Esophagus muscularis mucosa (tissue), 4 donors: ENCODE measurements around the gene SARS1. TPM values are rescaled to one million over a fixed set of nuclear protein-coding genes. Genes with fewer than 3 reads are reported as not detected.

Experiments used
- DNase-seq: peaks from one replicate; pipeline ENCODE4 v3.0.0-alpha.2; 2017; ENCODE audit errors: extremely low spot score
- H3K27ac ChIP-seq, 4 donors: fragments of 200-600 bp; sonication (generic); replicated peaks in 1 of 4; 1 replicate in 3 of 4; 2 replicates in 1 of 4; pipeline ENCODE4 v1.5.1; 2016 to 2019; ENCODE audit warnings: mild to moderate bottlenecking in 1 of 4
- H3K27me3 ChIP-seq, 4 donors: fragments of 200-600 bp; sonication (generic); one replicate each; pipeline versions ENCODE4 v1.5.1 to v1.6.0; 2016 to 2019
- H3K36me3 ChIP-seq, 4 donors: fragments of 200-600 bp; sonication (generic); one replicate each; pipeline ENCODE4 v1.5.1; 2016 to 2019
- H3K4me1 ChIP-seq, 4 donors: fragments of 200-600 bp; sonication (generic); one replicate each; pipeline ENCODE4 v1.5.1; 2016 to 2019
- H3K4me3 ChIP-seq, 4 donors: fragments of 200-600 bp; sonication (generic); 1 replicate in 2 of 4; 2 replicates in 2 of 4; pipeline ENCODE4 v1.5.1; 2016 to 2019; ENCODE audit warnings: mild to moderate bottlenecking in 4 of 4, moderate library complexity in 1 of 4
- H3K9me3 ChIP-seq, 4 donors: fragments of 200-600 bp; sonication (generic); 1 replicate in 3 of 4; 2 replicates in 1 of 4; pipeline ENCODE4 v1.5.1; 2016 to 2019
- EP300 ChIP-seq: sonication (generic); formaldehyde crosslinking; IDR thresholded peaks from one replicate; pipeline ENCODE4 v1.6.1; 2017; ENCODE audit warnings: antibody characterized with exemption
- POLR2A ChIP-seq: fragments of 450-650 bp; IDR thresholded peaks from one replicate; pipeline ENCODE4 v1.6.1; 2017; ENCODE audit warnings: antibody characterized with exemption, moderate library complexity, mild to moderate bottlenecking, low read depth
- POLR2AphosphoS5 ChIP-seq, 2 donors: sonication (generic); formaldehyde crosslinking; IDR thresholded peaks; one replicate each; pipeline ENCODE4 v1.6.1; 2017; ENCODE audit warnings: antibody characterized with exemption in 2 of 2
- WGBS: methylation state at CpG from one replicate; pipeline ENCODE4 v1.1.5; 2018; 5-methylcytosine and 5-hydroxymethylcytosine counted together
- intact Hi-C: fragments of 100-400 bp; cut with DNase I; formaldehyde crosslinking; loops from one replicate; pipeline ENCODE4 v1.15.1; 2023
- total RNA-seq, 4 donors: library from RNA; depleted of rRNA; stranded (reverse); fragments of >200 nt; gene quantifications; one replicate each; pipeline versions ENCODE4 v1.1.0 to v1.2.1, GENCODE V29; 2016
- TF ChIP-seq, protein P1 (sequence below), 3 experiments: fragments of 200-600 bp in 2 of 3; fragments of 450-650 bp in 1 of 3; sonication (generic) in 2 of 3; IDR thresholded peaks; one replicate each; pipeline ENCODE4 v1.5.1; 2017 to 2019; ENCODE audit warnings: antibody characterized with exemption in 3 of 3, mild to moderate bottlenecking in 2 of 3, moderate library complexity in 1 of 3

The SARS1 gene
- total RNA-seq, 4 donors from 2014 or later, result 125 to 180 (median 144) TPM

DNA sequence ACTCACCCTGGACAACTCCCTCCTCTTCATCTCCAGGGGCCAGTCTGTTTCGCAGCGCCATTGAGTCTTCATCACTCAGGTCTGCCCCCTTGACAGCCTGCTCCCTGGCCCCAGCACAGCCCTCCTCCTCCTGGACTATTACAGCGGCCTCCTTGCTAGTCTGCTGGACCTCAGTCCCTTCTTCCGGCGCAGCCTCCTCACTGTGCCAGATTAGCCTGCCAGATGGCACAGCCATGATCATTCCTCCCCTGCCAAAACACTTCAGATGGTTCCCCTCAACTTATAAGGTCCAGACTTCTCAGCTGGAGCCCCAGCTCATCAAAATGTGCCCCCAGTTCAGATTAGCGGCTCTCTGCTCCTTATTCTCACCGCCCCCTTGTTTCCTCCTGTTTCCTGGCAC is 28.7 kb downstream of the SARS1 start:
- intact Hi-C loops, result no loop called here
- Histone ChIP-seq H3K4me3 (no peak overlapping the region), H3K9me3 (no peaks in the 10 kb centered on the region), H3K27ac (peak overlapping the region in 1 of 4 donors; percentile 62), H3K27me3 (no peaks in the 10 kb centered on the region), H3K4me1 (peaks cover 26 to 41% (median 32%) of the 10 kb centered on the region in 4 donors), H3K36me3 (peaks cover 10 to 22% (median 21%) of the 10 kb centered on the region in 4 donors)
- TF ChIP-seq EP300 (no peak), POLR2A (no peak), POLR2AphosphoS5 (IDR thresholded peaks at IDR 0.05) (no peak)
- TF ChIP-seq, protein P1, sequence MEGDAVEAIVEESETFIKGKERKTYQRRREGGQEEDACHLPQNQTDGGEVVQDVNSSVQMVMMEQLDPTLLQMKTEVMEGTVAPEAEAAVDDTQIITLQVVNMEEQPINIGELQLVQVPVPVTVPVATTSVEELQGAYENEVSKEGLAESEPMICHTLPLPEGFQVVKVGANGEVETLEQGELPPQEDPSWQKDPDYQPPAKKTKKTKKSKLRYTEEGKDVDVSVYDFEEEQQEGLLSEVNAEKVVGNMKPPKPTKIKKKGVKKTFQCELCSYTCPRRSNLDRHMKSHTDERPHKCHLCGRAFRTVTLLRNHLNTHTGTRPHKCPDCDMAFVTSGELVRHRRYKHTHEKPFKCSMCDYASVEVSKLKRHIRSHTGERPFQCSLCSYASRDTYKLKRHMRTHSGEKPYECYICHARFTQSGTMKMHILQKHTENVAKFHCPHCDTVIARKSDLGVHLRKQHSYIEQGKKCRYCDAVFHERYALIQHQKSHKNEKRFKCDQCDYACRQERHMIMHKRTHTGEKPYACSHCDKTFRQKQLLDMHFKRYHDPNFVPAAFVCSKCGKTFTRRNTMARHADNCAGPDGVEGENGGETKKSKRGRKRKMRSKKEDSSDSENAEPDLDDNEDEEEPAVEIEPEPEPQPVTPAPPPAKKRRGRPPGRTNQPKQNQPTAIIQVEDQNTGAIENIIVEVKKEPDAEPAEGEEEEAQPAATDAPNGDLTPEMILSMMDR (IDR thresholded peaks at IDR 0.05), result no peak
- peak; percentile 88 for DNase-seq
- 51% methylated on average over 7 of the region's 7 CpGs for WGBS

GRCh38 chr1:109243221-109243620 is 29.5 kb downstream of the SARS1 start:
- DNase-seq, result no peak
- 83% methylated on average over 4 of the region's 5 CpGs for WGBS
- H3K9me3 ChIP-seq, result no peaks in the 10 kb centered on the region
- H3K27me3 ChIP-seq, result no peaks in the 10 kb centered on the region
- H3K36me3 ChIP-seq, result peaks cover 2 to 14% (median 12%) of the 10 kb centered on the region in 4 donors
- TF ChIP-seq POLR2AphosphoS5 (IDR thresholded peaks at IDR 0.05) (no peak), EP300 (no peak), POLR2A (no peak)
- TF ChIP-seq, protein P1 (IDR thresholded peaks at IDR 0.05), result no peak
- H3K4me1 ChIP-seq, result peaks cover 26 to 41% (median 32%) of the 10 kb centered on the region in 4 donors
- H3K4me3 ChIP-seq, result no peak overlapping the region
- intact Hi-C loops, result no loop called here
- H3K27ac ChIP-seq, result no peak overlapping the region

DNA sequence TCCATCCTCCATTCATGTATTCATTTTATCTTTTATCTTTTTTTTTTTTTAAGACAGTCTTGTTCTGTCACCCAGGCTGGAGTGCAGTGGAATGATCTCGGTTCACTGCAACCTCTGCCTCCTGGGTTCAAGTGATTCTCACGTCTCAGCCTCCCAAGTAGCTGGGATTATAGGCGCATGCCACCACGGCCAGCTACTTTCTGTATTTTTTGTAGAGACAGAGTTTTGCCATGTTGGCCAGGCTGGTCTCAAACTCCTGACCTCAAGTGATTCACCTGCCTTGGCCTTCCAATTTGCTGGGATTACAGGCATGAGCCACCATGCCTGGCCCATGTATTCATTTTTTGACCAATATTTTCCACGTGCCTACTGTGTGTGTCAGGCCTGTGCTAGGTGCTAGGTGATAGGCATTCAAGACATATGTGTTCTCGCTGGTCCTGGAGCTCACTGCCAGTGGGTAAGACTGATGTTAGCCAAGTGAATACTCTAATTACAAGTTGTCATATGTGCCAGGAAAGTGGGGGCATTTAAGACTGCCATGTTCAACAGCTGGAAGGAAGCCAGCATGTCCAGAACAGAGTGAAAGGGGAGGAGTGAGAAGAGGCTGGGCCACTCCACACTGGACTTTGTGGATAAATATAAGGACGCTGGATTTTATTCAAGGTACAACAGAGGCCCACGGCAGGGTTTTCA is 30.3 kb downstream of the SARS1 start:
- no peaks in the 10 kb centered on the region for H3K9me3 ChIP-seq
- 86% methylated on average over 8 of the region's 8 CpGs for WGBS
- no peak overlapping the region for H3K27ac ChIP-seq
- H3K27me3 ChIP-seq, result no peaks in the 10 kb centered on the region
- no peak for TF ChIP-seq POLR2AphosphoS5 (IDR thresholded peaks at IDR 0.05)
- TF ChIP-seq, protein P1 (IDR thresholded peaks at IDR 0.05), result no peak
- TF ChIP-seq POLR2A, result no peak
- no peak for TF ChIP-seq EP300
- peaks cover 28 to 45% (median 38%) of the 10 kb centered on the region in 4 donors for H3K4me1 ChIP-seq
- no peak overlapping the region for H3K4me3 ChIP-seq
- DNase-seq, result no peak
- intact Hi-C loops, result no loop called here
- peaks cover 0 to 6% (median 4%) of the 10 kb centered on the region in 4 donors for H3K36me3 ChIP-seq

DNA sequence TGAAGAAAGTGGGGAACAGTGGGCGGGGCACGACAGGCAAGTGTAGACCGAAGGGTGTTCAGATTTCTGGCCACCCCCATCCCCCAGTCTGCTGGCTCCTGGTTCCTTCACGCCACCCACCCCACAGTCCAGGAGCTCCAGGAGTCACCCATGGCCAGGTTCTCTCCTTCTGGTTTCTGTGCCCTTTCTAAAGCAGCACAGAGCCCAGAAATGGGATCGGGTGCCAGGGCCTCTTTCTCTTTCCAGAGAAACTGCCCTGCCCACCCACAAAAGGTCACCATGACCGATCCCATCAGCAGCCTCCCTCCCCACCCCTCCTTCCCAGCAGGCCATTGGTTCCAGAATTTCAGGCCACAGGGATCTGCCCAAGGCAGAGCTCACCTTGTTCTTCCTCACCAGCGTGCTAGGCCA is 32.4 kb downstream of the SARS1 start:
- no peak for TF ChIP-seq POLR2A
- TF ChIP-seq, protein P1 (IDR thresholded peaks at IDR 0.05), result no peak
- TF ChIP-seq POLR2AphosphoS5 (IDR thresholded peaks at IDR 0.05), result no peak
- TF ChIP-seq EP300, result no peak
- H3K36me3 ChIP-seq, result no peaks in the 10 kb centered on the region
- H3K4me3 ChIP-seq, result no peak overlapping the region
- no peak overlapping the region for H3K27ac ChIP-seq
- no peak for DNase-seq
- H3K4me1 ChIP-seq, result peaks cover 22 to 46% (median 36%) of the 10 kb centered on the region in 4 donors
- H3K9me3 ChIP-seq, result no peaks in the 10 kb centered on the region
- intact Hi-C loops, result loop anchor here (5.0 kb wide), 1 partner anchor 49 kb away; no protein-coding TSS in a partner anchor
- no peaks in the 10 kb centered on the region for H3K27me3 ChIP-seq
- WGBS, result 85% methylated on average over 7 of the region's 7 CpGs
